A549 (cell line): ENCODE results near the gene GMDS. TPM values are rescaled to one million over a fixed set of nuclear protein-coding genes. Genes with fewer than 3 reads are reported as not detected.

Experiments
- ATAC-seq, 2 experiments: fragments of 200-7000 bp in 1 of 2; fragments of >200 bp in 1 of 2; cut with Nextera tagmentation in 1 of 2; cut with Tn5 transposase in 1 of 2; 3 replicates each; pipeline versions ENCODE4 v1.8.0 to v1.9.1; 2018 to 2020; ENCODE audit warnings: mild to moderate bottlenecking in 1 of 2, moderate library complexity in 1 of 2
- CTCF ChIA-PET: fragments of 300-600 bp; sonication (Branson Sonifier 250); formaldehyde crosslinking; extraction: SDS; loops from one replicate; lab custom pipeline; 2021; ENCODE audit warnings: antibody characterized with exemption, inconsistent platforms; lab: Yijun Ruan, JAX
- POLR2A ChIA-PET: fragments of 350-600 bp; formaldehyde crosslinking; extraction: SDS; loops from one replicate; lab custom pipeline; 2021; ENCODE audit warnings: antibody characterized with exemption, inconsistent platforms; lab: Yijun Ruan, JAX
- DNase-seq, 2 experiments: peaks; one replicate each; pipeline versions ENCODE4 v3.0.0 to v3.0.0-alpha.2; 2011 to 2016; ENCODE audit warnings: low read depth in 1 of 2, low spot score in 1 of 2
- FAIRE-seq: peaks from 2 replicates; lab custom pipeline; 2011; peaks lifted over from hg19 to GRCh38; lab: Jason Lieb, UNC
- H3K27ac ChIP-seq, 2 experiments: fragments of >200 bp; sonication (Bioruptor Twin); formaldehyde crosslinking; 3 replicates each; pipeline ENCODE4 v1.5.1; 2016 to 2017
- H3K4me1 ChIP-seq: fragments of >200 bp; sonication (Bioruptor Twin); formaldehyde crosslinking; 3 replicates; pipeline ENCODE4 v1.6.1; 2016
- H3K4me2 ChIP-seq: fragments of >200 bp; sonication (Bioruptor Twin); formaldehyde crosslinking; 3 replicates; pipeline ENCODE4 v1.6.1; 2016
- H3K4me3 ChIP-seq: fragments of >200 bp; sonication (Bioruptor Twin); formaldehyde crosslinking; 3 replicates; pipeline ENCODE4 v1.5.1; 2016
- H3K9me3 ChIP-seq: fragments of >200 bp; sonication (Bioruptor Twin); formaldehyde crosslinking; 3 replicates; pipeline ENCODE4 v1.6.1; 2016
- ATOH8 ChIP-seq: fragments of 250-450 bp; sonication (Bioruptor Pico); IDR thresholded peaks from 2 replicates; pipeline ENCODE4 v1.5.0; 2020; ENCODE audit warnings: low read depth, mild to moderate bottlenecking, moderate library complexity
- CBX8 ChIP-seq: fragments of 200-600 bp; sonication (generic); IDR thresholded peaks from 2 replicates; pipeline ENCODE4 v1.6.1; 2016
- CEBPB ChIP-seq, 2 experiments: fragments of >200 bp in 1 of 2; sonication (Bioruptor Twin) in 1 of 2; formaldehyde crosslinking in 1 of 2; IDR thresholded peaks; 2 replicates each; pipeline ENCODE4 v1.6.1; 2012 to 2016
- CHD2 ChIP-seq: fragments of 150-350 bp; IDR thresholded peaks from 2 replicates; pipeline ENCODE4 v1.6.1; 2014; ENCODE audit warnings: low read length; ENCODE audit not compliant: partially characterized antibody
- E2F6 ChIP-seq: IDR thresholded peaks from 2 replicates; pipeline ENCODE4 v1.6.1; 2012; ENCODE audit warnings: low read depth, borderline replicate concordance
- EHMT2 ChIP-seq: fragments of 200-600 bp; sonication (generic); IDR thresholded peaks from 2 replicates; pipeline ENCODE4 v1.6.1; 2016; ENCODE audit warnings: antibody characterized with exemption, low read depth, mild to moderate bottlenecking, moderate library complexity
- ELK1 ChIP-seq: fragments of 150-350 bp; IDR thresholded peaks from 2 replicates; pipeline ENCODE4 v1.6.1; 2014; ENCODE audit warnings: low read depth, mild to moderate bottlenecking, low read length
- EP300 ChIP-seq, 2 experiments: fragments of >200 bp; sonication (Bioruptor Twin); formaldehyde crosslinking; IDR thresholded peaks; 2 replicates in 1 of 2; 3 replicates in 1 of 2; pipeline ENCODE4 v1.6.1; 2016 to 2017
- FOSL2 ChIP-seq, 2 experiments: fragments of 450-650 bp in 1 of 2; fragments of >200 bp in 1 of 2; sonication (Bioruptor Twin) in 1 of 2; formaldehyde crosslinking; IDR thresholded peaks; 2 replicates each; pipeline versions ENCODE4 v1.5.0 to v1.6.1; 2016 to 2020; ENCODE audit warnings: mild to moderate bottlenecking in 1 of 2, moderate library complexity in 1 of 2
- FOXS1 ChIP-seq: fragments of 250-450 bp; sonication (Bioruptor Pico); IDR thresholded peaks from 2 replicates; pipeline ENCODE4 v1.5.0; 2020; ENCODE audit warnings: mild to moderate bottlenecking, moderate library complexity
- HES2 ChIP-seq: fragments of >200 bp; sonication (Bioruptor Twin); formaldehyde crosslinking; IDR thresholded peaks from 2 replicates; pipeline ENCODE4 v1.6.1; 2016
- HEYL ChIP-seq: fragments of 250-450 bp; sonication (Bioruptor Pico); IDR thresholded peaks from 2 replicates; pipeline ENCODE4 v1.8.0; 2021; ENCODE audit warnings: mild to moderate bottlenecking, moderate library complexity
- HOXB5 ChIP-seq: fragments of 250-450 bp; sonication (Bioruptor Pico); IDR thresholded peaks from 2 replicates; pipeline ENCODE4 v1.5.0; 2020; ENCODE audit warnings: mild to moderate bottlenecking, moderate library complexity
- JUN ChIP-seq, 2 experiments: fragments of >200 bp; sonication (Bioruptor Twin); formaldehyde crosslinking; IDR thresholded peaks; 2 replicates in 1 of 2; 3 replicates in 1 of 2; pipeline ENCODE4 v1.6.1; 2016 to 2017
- KDM5A ChIP-seq: fragments of 200-600 bp; sonication (generic); IDR thresholded peaks from 2 replicates; pipeline ENCODE4 v1.6.1; 2016; ENCODE audit warnings: antibody characterized with exemption, mild to moderate bottlenecking
- MAX ChIP-seq: IDR thresholded peaks from 2 replicates; pipeline ENCODE4 v1.6.1; 2012
- NPAS2 ChIP-seq: fragments of 250-450 bp; sonication (Bioruptor Pico); IDR thresholded peaks from 2 replicates; pipeline ENCODE4 v1.8.0; 2022; ENCODE audit warnings: mild to moderate bottlenecking, moderate library complexity, borderline replicate concordance
- PBX3 ChIP-seq: IDR thresholded peaks from 2 replicates; pipeline ENCODE4 v1.6.1; 2012
- POLR2A ChIP-seq: IDR thresholded peaks from 2 replicates; pipeline ENCODE4 v1.6.1; 2012; ENCODE audit warnings: mild to moderate bottlenecking, low read length
- POLR2AphosphoS2 ChIP-seq: conservative IDR thresholded peaks from 2 replicates; pipeline ENCODE4 v1.6.1; 2012; ENCODE audit warnings: low read length, improper control_type of control experiment, inconsistent platforms
- RAD21 ChIP-seq, 2 experiments: fragments of >200 bp in 1 of 2; sonication (Bioruptor Twin) in 1 of 2; formaldehyde crosslinking in 1 of 2; IDR thresholded peaks in 1 of 2; conservative IDR thresholded peaks in 1 of 2; 2 replicates in 1 of 2; 3 replicates in 1 of 2; pipeline ENCODE4 v1.6.1; 2012 to 2018; ENCODE audit warnings: inconsistent platforms in 1 of 2
- RARB ChIP-seq: fragments of 250-450 bp; sonication (Bioruptor Pico); IDR thresholded peaks from 2 replicates; pipeline ENCODE4 v1.8.0; 2021; ENCODE audit warnings: mild to moderate bottlenecking, moderate library complexity
- RNF2 ChIP-seq: fragments of 200-600 bp; sonication (generic); IDR thresholded peaks from 2 replicates; pipeline ENCODE4 v1.6.1; 2016; ENCODE audit warnings: low read depth, mild to moderate bottlenecking, antibody characterized with exemption, moderate library complexity, borderline replicate concordance
- SMC3 ChIP-seq: fragments of >200 bp; sonication (Bioruptor Twin); formaldehyde crosslinking; IDR thresholded peaks from 3 replicates; pipeline ENCODE4 v1.6.1; 2018; ENCODE audit warnings: inconsistent platforms
- SREBF2 ChIP-seq: fragments of 450-650 bp; IDR thresholded peaks from 2 replicates; pipeline ENCODE4 v1.6.1; 2014; ENCODE audit warnings: mild to moderate bottlenecking, moderate library complexity
- ZC3H11A ChIP-seq: fragments of 450-650 bp; IDR thresholded peaks from 2 replicates; pipeline ENCODE4 v1.6.1; 2014; ENCODE audit warnings: antibody characterized with exemption, mild to moderate bottlenecking
- ZSCAN20 ChIP-seq: fragments of 250-450 bp; sonication (Bioruptor Pico); IDR thresholded peaks from 2 replicates; pipeline ENCODE4 v1.8.0; 2022; ENCODE audit warnings: mild to moderate bottlenecking, moderate library complexity
- WGBS: methylation state at CpG from one replicate; pipeline ENCODE4 v1.1.6; 2017; ENCODE audit errors: missing lambda C conversion rate; 5-methylcytosine and 5-hydroxymethylcytosine counted together
- polyA plus RNA-seq, 4 experiments: library from polyadenylated mRNA; depleted of rRNA in 3 of 4; stranded (reverse); fragments of >200 nt; fragmentation: RNase III in 1 of 4; extraction: RNeasy Plus Mini Kit Qiagen cat#74134 plus additional on column Dnase treatment in 1 of 4; gene quantifications; 2 replicates in 3 of 4; 3 replicates in 1 of 4; pipeline ENCODE4 v1.2.3, GENCODE V29; 2011 to 2017

Gene GMDS
- polyA plus RNA-seq, 2 of the 4 experiments (the other 2 are of a cell fraction), result 9.9 to 12.4 TPM

GRCh38 chr6:1621070-1621701 is 624.2 kb downstream of the GMDS start:
- DNase-seq, result no peak
- 94% methylated on average over 30 of the region's 30 CpGs for WGBS
- Histone ChIP-seq H3K4me3 (no peak overlapping the region), H3K27ac (no peak overlapping the region), H3K4me1 (no peaks in the 10 kb centered on the region)
- no peak for FAIRE-seq
- TF ChIP-seq FOSL2 (IDR thresholded peaks at IDR 0.05), result no peak
- no peak for TF ChIP-seq FOSL2 (CRISPR knock-in tag; IDR thresholded peaks at IDR 0.05)
- TF ChIP-seq RNF2, result no peak
- TF ChIP-seq SMC3, result no peak
- no peak for TF ChIP-seq FOXS1 (CRISPR knock-in tag)
- no peak for TF ChIP-seq MAX
- TF ChIP-seq EHMT2, result no peak
- TF ChIP-seq HOXB5 (CRISPR knock-in tag), result no peak
- no peak for TF ChIP-seq EP300 (IDR thresholded peaks at IDR 0.05)
- no peak for TF ChIP-seq KDM5A
- TF ChIP-seq, all 56 proteins: peak for 0
- CTCF ChIA-PET, result interaction anchor here (1.4 kb wide), 1 partner anchor 14 kb away, joined by 3 read pairs; no protein-coding TSS in a partner anchor
- POLR2A ChIA-PET, result no interaction called here
- ATAC-seq, result no peak
- Histone ChIP-seq H3K4me2 (no peak overlapping the region), H3K9me3 (no peaks in the 10 kb centered on the region)

- no peaks in the 10 kb centered on the region for H3K4me1 ChIP-seq
- no peaks in the 10 kb centered on the region for H3K9me3 ChIP-seq
- ATAC-seq (no peak), FAIRE-seq (no peak)
- CTCF ChIA-PET, result no interaction called here
- H3K4me3 ChIP-seq, result no peak overlapping the region
- H3K27ac ChIP-seq, result no peak overlapping the region
- TF ChIP-seq POLR2A, result no peak
- TF ChIP-seq JUN (IDR thresholded peaks at IDR 0.05), result no peak
- no peak for TF ChIP-seq ZSCAN20
- no peak for TF ChIP-seq CBX8
- no peak for TF ChIP-seq E2F6
- TF ChIP-seq PBX3, result no peak
- no peak for TF ChIP-seq ELK1
- no peak for TF ChIP-seq CHD2
- TF ChIP-seq, all 56 proteins: peak for 0
- no peak overlapping the region for H3K4me2 ChIP-seq
- POLR2A ChIA-PET, result no interaction called here
- WGBS, result 95% methylated on average over 27 of the region's 50 CpGs
- no peak for DNase-seq
Observed at GRCh38 chr6:1620504-1621069, 624.8 kb downstream of the GMDS start.

- FAIRE-seq (no peak), ATAC-seq (no peak), DNase-seq (no peak)
- no peak overlapping the region for H3K27ac ChIP-seq
- 93% methylated on average over 39 of the region's 83 CpGs for WGBS
- ChIA-PET POLR2A (no interaction called here), CTCF (no interaction called here)
- H3K4me3 ChIP-seq, result no peak overlapping the region
- H3K9me3 ChIP-seq, result no peaks in the 10 kb centered on the region
- H3K4me2 ChIP-seq, result no peak overlapping the region
- no peaks in the 10 kb centered on the region for H3K4me1 ChIP-seq
- TF ChIP-seq RAD21 (conservative IDR thresholded peaks at IDR 0.05 in 1 of 2, IDR thresholded peaks at IDR 0.05 in 1 of 2) (no peak), RNF2 (no peak), SREBF2 (no peak), ATOH8 (CRISPR knock-in tag) (no peak), CHD2 (no peak), MAX (no peak), HES2 (no peak), FOXS1 (CRISPR knock-in tag) (no peak), KDM5A (no peak), RARB (no peak), NPAS2 (CRISPR knock-in tag) (no peak), ZC3H11A (no peak), POLR2AphosphoS2 (no peak), E2F6 (no peak), HEYL (CRISPR knock-in tag) (no peak), CEBPB (IDR thresholded peaks at IDR 0.05) (no peak)
- TF ChIP-seq, all 56 proteins: peak for 0
Observed at GRCh38 chr6:1619673-1620503, 625.5 kb downstream of the GMDS start.
